HepG2 (cell line): ENCODE data around the gene ELL. TPM values are rescaled to one million over a fixed set of nuclear protein-coding genes. Genes with fewer than 3 reads are reported as not detected.

Source experiments
- ARID5B ChIP-seq: IDR thresholded peaks from 2 replicates; pipeline ENCODE4 v1.4.0; 2020; ENCODE audit warnings: mild to moderate bottlenecking, missing genetic modification reagents
- GABPA ChIP-seq, 2 experiments: IDR thresholded peaks; 2 replicates each; pipeline ENCODE4 v1.6.1; 2011 to 2016; ENCODE audit warnings: low read depth in 2 of 2, low read length in 1 of 2, missing biosample characterization in 1 of 2, missing genetic modification characterization in 1 of 2
- GLMP ChIP-seq: sonication (generic); formaldehyde crosslinking; IDR thresholded peaks from 2 replicates; pipeline ENCODE4 v1.9.0; 2021; ENCODE audit warnings: missing genetic modification reagents, mild to moderate bottlenecking, borderline replicate concordance
- HDAC6 ChIP-seq: fragments of 200-600 bp; sonication (generic); IDR thresholded peaks from 2 replicates; pipeline ENCODE4 v1.7.0; 2017; ENCODE audit warnings: mild to moderate bottlenecking, antibody characterized with exemption, low read length, low read depth
- HHEX ChIP-seq: IDR thresholded peaks from 2 replicates; pipeline ENCODE4 v1.6.1; 2016; ENCODE audit warnings: control low read depth
- HMGA1 ChIP-seq: sonication (generic); formaldehyde crosslinking; conservative IDR thresholded peaks from 2 replicates; pipeline ENCODE4 v1.4.0; 2020; ENCODE audit warnings: missing genetic modification reagents
- NKX3-1 ChIP-seq: sonication (generic); formaldehyde crosslinking; IDR thresholded peaks from 2 replicates; pipeline ENCODE4 v1.5.0; 2020; ENCODE audit warnings: missing genetic modification reagents
- NR3C1 ChIP-seq: sonication (generic); formaldehyde crosslinking; IDR thresholded peaks from 2 replicates; pipeline ENCODE4 v1.4.0; 2020; ENCODE audit warnings: missing genetic modification reagents
- PRMT3 ChIP-seq: sonication (generic); formaldehyde crosslinking; IDR thresholded peaks from 2 replicates; pipeline ENCODE4 v1.8.1; 2022; ENCODE audit warnings: low read depth, mild to moderate bottlenecking, moderate library complexity, missing genetic modification reagents, borderline replicate concordance
- RBFOX2 ChIP-seq: fragments of 200-400 bp; formaldehyde crosslinking; IDR thresholded peaks from 2 replicates; pipeline ENCODE4 v1.6.1; 2017; ENCODE audit warnings: low read depth, mild to moderate bottlenecking, low read length
- SALL1 ChIP-seq: sonication (generic); formaldehyde crosslinking; IDR thresholded peaks from 2 replicates; pipeline ENCODE4 v1.8.0; 2022; ENCODE audit warnings: mild to moderate bottlenecking, missing genetic modification reagents
- SIN3A ChIP-seq: IDR thresholded peaks from 2 replicates; pipeline ENCODE4 v1.6.1; 2011; ENCODE audit warnings: low read depth, mild to moderate bottlenecking, control low read depth, low read length, borderline replicate concordance
- SRF ChIP-seq: IDR thresholded peaks from 2 replicates; pipeline ENCODE4 v1.6.1; 2011; ENCODE audit warnings: mild to moderate bottlenecking, low read depth, low read length, moderate library complexity
- TCF7 ChIP-seq: sonication (generic); IDR thresholded peaks from 2 replicates; pipeline ENCODE4 v1.6.1; 2016; ENCODE audit warnings: antibody characterized with exemption, low read depth
- TFDP2 ChIP-seq: sonication (generic); formaldehyde crosslinking; IDR thresholded peaks from 2 replicates; pipeline ENCODE4 v1.4.0; 2020; ENCODE audit warnings: missing genetic modification reagents
- TFE3 ChIP-seq: IDR thresholded peaks from 2 replicates; pipeline ENCODE4 v1.6.1; 2016
- ZFP62 ChIP-seq: sonication (generic); formaldehyde crosslinking; IDR thresholded peaks from 2 replicates; pipeline ENCODE4 v1.4.0; 2020; ENCODE audit warnings: missing genetic modification reagents
- ZNF24 ChIP-seq: fragments of 450-650 bp; IDR thresholded peaks from 2 replicates; pipeline ENCODE4 v1.6.1; 2017; ENCODE audit warnings: antibody characterized with exemption, mild to moderate bottlenecking
- ZNF264 ChIP-seq: sonication (generic); formaldehyde crosslinking; IDR thresholded peaks from 2 replicates; pipeline ENCODE4 v1.4.0; 2020; ENCODE audit warnings: missing genetic modification reagents
- ZNF563 ChIP-seq: sonication (generic); formaldehyde crosslinking; IDR thresholded peaks from 2 replicates; pipeline ENCODE4 v1.8.0; 2022; ENCODE audit warnings: mild to moderate bottlenecking, moderate library complexity, missing genetic modification reagents
- polyA plus RNA-seq, 8 experiments: library from polyadenylated mRNA; depleted of rRNA in 3 of 8; stranded (reverse) in 7 of 8; unstranded in 1 of 8; fragments of >200 nt; fragmentation: Illumina TruSeq in 4 of 8; extraction: Trizol in 4 of 8; gene quantifications; 2 replicates each; pipeline versions ENCODE4 v1.2.1 to v1.2.3, GENCODE V29; 2011 to 2016; ENCODE audit warnings: low read depth in 4 of 8, missing spikeins in 1 of 8, mixed read lengths in 1 of 8; ENCODE audit not compliant: insufficient read depth in 1 of 8
- total RNA-seq, 5 experiments: library from RNA; depleted of rRNA; stranded (reverse); fragments of >200 nt; fragmentation: Illumina TruSeq; extraction: Trizol; gene quantifications; 2 replicates each; pipeline ENCODE4 v1.2.3, GENCODE V29; 2016; ENCODE audit warnings: low read depth in 1 of 5
- TF ChIP-seq, protein P1 (sequence below): sonication (generic); formaldehyde crosslinking; IDR thresholded peaks from 2 replicates; pipeline ENCODE4 v1.8.0; 2022; ENCODE audit warnings: low read depth, missing genetic modification reagents

ELL gene
- total and polyA plus RNA-seq, 2 of the 13 experiments (the other 11 are each of a cell fraction or from before 2014, with no cell fraction given) = 3.7 to 5.4 TPM

GRCh38 chr19:18437491-18438330 is 84.2 kb downstream of the ELL start, which contains the start of gene ISYNA1 (continued):
- TF ChIP-seq HDAC6 (no peak), TFDP2 (CRISPR knock-in tag) (no peak), PRMT3 (CRISPR knock-in tag) (no peak), GLMP (CRISPR knock-in tag) (no peak), ZNF24 (no peak), GABPA (IDR thresholded peaks at IDR 0.05; ENCODE audit: low read depth, low read length) (no peak), GABPA (CRISPR knock-in tag; IDR thresholded peaks at IDR 0.05; ENCODE audit: low read depth) (no peak; the same call in 1 of the 2 replicates), RBFOX2 (peak; percentile 45; the same call in 1 of the 2 replicates), ZNF264 (no peak), NKX3-1 (no peak), ZFP62 (no peak), TCF7 (no peak), SIN3A (peak; percentile 25; the same call in 1 of the 2 replicates), HMGA1 (CRISPR knock-in tag) (no peak), HHEX (CRISPR knock-in tag) (no peak), SRF (no peak), NR3C1 (CRISPR knock-in tag) (no peak), TFE3 (no peak), SALL1 (CRISPR knock-in tag) (0 out of 2 replicates have a peak, but pooled peaks have one; percentile 8), ZNF563 (CRISPR knock-in tag) (peak; percentile 55; the same call in 1 of the 2 replicates), ARID5B (CRISPR knock-in tag) (no peak)
- TF ChIP-seq, protein P1, sequence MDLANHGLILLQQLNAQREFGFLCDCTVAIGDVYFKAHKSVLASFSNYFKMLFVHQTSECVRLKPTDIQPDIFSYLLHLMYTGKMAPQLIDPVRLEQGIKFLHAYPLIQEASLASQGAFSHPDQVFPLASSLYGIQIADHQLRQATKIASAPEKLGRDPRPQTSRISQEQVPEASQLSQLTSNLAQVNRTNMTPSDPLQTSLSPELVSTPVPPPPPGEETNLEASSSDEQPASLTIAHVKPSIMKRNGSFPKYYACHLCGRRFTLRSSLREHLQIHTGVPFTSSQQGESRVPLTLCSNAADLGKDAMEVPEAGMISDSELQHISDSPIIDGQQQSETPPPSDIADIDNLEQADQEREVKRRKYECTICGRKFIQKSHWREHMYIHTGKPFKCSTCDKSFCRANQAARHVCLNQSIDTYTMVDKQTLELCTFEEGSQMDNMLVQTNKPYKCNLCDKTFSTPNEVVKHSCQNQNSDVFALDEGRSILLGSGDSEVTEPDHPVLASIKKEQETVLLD (CRISPR knock-in tag) = 0 out of 2 replicates have a peak, but pooled peaks have one; percentile 41
